ENCODE measurements around the gene LRRC25.

DNA sequence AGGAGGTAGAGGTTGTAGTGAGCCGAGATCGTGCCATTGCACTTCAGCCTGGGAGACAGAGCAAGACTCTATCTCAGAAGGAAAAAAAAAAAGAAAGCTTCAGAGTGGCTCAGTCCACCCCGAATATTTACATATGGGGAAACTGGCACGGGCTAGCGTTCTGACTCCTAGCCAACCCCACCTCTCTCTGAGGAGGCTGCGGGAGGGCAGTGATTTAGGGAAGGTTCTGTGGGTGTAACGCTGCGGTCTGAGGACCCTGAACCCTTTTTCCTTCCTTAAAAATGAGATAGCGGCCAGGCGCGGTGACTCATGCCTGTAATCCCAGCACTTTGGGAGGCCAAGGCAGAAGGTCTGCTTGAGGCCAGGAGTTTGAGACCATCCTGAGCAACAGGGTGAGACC is 5.0 kb downstream of the LRRC25 start:
- TF ChIP-seq CTCF (IDR thresholded peaks at IDR 0.05; ENCODE audit: low read depth, low read length) = no peak
- TF ChIP-seq EZH2phosphoT487 (IDR thresholded peaks at IDR 0.05; ENCODE audit: low read depth) = no peak

All from OCI-LY3 (cell line).